Measurements from ENCODE around the gene MOV10.
"Not testable (repeated sequence)": the region's sequence is repeated elsewhere in the genome, so short reads cannot be mapped to it uniquely, and the experiment has no call there.

The MOV10 gene, protein sequence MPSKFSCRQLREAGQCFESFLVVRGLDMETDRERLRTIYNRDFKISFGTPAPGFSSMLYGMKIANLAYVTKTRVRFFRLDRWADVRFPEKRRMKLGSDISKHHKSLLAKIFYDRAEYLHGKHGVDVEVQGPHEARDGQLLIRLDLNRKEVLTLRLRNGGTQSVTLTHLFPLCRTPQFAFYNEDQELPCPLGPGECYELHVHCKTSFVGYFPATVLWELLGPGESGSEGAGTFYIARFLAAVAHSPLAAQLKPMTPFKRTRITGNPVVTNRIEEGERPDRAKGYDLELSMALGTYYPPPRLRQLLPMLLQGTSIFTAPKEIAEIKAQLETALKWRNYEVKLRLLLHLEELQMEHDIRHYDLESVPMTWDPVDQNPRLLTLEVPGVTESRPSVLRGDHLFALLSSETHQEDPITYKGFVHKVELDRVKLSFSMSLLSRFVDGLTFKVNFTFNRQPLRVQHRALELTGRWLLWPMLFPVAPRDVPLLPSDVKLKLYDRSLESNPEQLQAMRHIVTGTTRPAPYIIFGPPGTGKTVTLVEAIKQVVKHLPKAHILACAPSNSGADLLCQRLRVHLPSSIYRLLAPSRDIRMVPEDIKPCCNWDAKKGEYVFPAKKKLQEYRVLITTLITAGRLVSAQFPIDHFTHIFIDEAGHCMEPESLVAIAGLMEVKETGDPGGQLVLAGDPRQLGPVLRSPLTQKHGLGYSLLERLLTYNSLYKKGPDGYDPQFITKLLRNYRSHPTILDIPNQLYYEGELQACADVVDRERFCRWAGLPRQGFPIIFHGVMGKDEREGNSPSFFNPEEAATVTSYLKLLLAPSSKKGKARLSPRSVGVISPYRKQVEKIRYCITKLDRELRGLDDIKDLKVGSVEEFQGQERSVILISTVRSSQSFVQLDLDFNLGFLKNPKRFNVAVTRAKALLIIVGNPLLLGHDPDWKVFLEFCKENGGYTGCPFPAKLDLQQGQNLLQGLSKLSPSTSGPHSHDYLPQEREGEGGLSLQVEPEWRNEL

DNA sequence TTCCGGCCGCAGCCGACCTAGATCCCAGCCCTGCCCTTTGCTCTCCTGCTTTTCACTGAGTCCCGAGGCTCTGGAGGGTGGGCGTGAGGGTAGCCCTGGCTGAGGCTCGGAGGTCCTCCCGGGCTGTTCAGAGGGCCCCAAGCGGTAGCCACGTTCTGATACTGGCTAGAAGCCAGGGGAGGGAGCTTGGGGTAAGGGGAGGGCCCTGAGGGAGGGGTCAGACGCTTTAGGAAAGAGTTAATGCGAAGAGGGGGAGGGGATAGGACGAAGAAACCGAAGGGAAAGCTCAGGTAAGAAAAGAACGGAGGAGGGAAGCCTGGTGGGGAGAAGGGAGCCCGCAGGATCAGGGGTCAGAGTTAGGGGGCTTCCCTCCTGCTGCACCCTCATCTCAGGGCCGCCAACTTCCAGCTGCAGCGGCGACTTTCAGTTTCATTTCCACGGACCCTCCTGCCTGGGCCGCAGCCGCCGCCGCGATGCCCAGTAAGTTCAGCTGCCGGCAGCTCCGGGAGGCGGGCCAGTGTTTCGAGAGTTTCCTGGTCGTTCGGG, at the start of gene MOV10:
Gene MOV10, plus strand, starts transcription at position 220 of the 546 bp plus-strand sequence. Its CDS starts 254 bp downstream, at position 474.
- peak; percentile 83 for ATAC-seq
- H3K4me1 Mint-ChIP-seq: peaks cover 53% of the 10 kb centered on the region
- no peaks in the 10 kb centered on the region for H3K27me3 Mint-ChIP-seq
- peak within 1 kb of the TSS; percentile 97 to 99 for H3K4me3 Mint-ChIP-seq
- peak within 1 kb of the TSS; percentile 98 to 99 for H3K27ac Mint-ChIP-seq
- H3K9me3 Mint-ChIP-seq: no peaks in the 10 kb centered on the region
- DNase-seq: peak; percentile 57 to 71

DNA sequence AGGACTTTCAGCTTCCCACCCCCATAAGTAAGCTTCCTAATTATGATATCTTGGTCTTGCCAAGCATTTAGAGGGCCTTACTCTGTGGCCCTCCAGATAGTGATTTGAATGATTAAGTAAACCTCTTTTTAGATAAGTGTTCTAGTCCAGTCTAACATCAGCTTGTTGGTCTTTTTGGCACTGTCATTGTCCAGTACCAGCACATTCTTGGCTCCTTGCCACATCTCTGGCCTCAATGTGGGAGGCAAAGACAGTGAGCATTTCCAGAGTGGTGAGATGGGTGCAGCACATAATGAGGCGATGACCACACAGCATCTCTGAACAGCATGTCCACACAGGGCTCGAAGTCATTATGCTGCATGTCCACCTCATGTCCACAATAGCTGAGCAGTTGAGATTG, 48.8 kb upstream of the MOV10 start:
- ATAC-seq (no peak), DNase-seq (no peak)
- no peaks in the 10 kb centered on the region for H3K27me3 Mint-ChIP-seq
- no peaks in the 10 kb centered on the region for H3K9me3 Mint-ChIP-seq
- H3K27ac Mint-ChIP-seq: peak overlapping the region; percentile 25 to 68
- H3K4me3 Mint-ChIP-seq: no peak overlapping the region
- H3K4me1 Mint-ChIP-seq: peaks cover 65% of the 10 kb centered on the region

DNA sequence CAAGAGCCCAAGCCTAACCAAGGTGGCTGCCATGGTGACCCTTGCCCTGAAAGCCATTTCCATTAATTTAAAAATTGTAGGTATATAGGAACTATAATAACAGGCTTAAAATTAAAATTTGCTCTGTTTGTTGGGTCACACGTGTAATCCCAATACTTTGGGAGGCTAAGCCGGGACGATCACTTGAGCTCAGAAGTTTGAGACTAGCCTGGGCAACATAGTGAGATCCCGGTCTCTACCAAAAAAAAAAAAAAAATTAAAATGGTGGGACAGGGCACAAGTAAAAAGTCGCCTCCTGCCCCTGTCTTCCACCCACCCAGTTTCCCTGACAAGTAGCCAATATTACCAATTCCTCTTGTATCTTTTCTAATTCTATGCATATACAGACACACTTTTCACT, 48.3 kb upstream of the MOV10 start:
- no peak for DNase-seq
- no peak for ATAC-seq
- Mint-ChIP-seq H3K27ac (no peak overlapping the region), H3K4me1 (peaks cover 70% of the 10 kb centered on the region), H3K4me3 (no peak overlapping the region), H3K9me3 (no peaks in the 10 kb centered on the region), H3K27me3 (no peaks in the 10 kb centered on the region)

DNA sequence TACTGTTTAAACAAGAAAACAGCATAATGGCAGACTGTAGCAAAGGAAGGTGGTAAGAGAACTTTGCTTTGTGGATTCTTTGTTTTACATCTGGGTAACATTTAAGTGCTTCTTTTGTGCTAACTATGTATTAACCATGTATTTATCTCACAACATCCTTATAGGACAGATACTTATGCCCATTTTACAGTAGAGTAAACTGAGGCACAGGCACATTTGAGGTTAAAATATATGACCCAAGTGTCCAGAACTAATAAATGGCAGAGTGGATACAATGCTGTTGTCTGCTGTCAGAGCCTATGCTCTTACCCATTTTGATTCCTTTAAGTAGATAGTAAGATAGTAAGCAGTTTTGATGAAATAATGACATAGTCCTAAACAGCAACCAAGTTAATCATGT, 47.6 kb upstream of the MOV10 start:
- no peak for DNase-seq
- Mint-ChIP-seq H3K27me3 (no peaks in the 10 kb centered on the region), H3K4me3 (no peak overlapping the region), H3K9me3 (no peaks in the 10 kb centered on the region), H3K27ac (no peak overlapping the region), H3K4me1 (peaks cover 77% of the 10 kb centered on the region)
- no peak for ATAC-seq

DNA sequence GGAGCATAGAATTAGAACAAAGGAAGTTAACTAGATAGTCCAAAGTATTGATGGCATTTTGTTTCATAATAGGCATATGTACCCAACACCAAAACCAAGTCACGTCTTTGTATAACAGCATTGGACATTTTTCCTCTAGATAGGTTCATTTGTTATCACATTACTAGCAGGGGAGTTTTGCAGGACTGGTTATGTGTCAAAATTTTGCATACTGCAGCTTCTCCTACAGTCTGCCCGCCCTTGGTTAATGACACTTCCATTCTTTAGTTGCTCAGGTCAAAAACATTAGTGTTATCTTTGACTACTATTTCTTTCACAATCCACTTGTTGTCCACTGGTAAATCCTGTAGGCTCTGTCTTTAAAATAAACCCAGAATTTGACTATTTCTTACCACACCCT, 45.9 kb upstream of the MOV10 start:
- Mint-ChIP-seq H3K9me3 (no peaks in the 10 kb centered on the region), H3K4me1 (peaks cover 86% of the 10 kb centered on the region), H3K27me3 (no peaks in the 10 kb centered on the region), H3K27ac (no peak overlapping the region), H3K4me3 (no peak overlapping the region)
- no peak for ATAC-seq
- no peak for DNase-seq

DNA sequence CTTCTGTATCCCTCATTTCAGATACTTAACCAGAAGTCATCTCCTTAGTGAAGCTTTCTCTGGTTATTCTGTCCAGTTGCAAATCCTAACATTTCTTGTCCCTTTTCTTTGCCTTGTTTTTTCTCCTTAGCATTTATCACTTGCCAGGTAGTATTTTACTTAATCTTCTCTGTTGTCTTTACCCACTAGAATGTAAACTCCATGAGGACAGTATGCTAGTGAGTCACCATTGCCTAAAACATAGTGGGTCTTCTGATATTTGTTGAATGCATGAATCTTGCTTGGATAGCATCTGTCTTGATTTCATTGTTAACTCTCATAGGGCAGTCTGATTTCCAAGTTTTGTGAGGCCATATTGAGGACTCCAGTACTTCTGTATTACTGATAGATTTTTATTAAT, 45.2 kb upstream of the MOV10 start:
- ATAC-seq: no peak
- Mint-ChIP-seq H3K4me3 (no peak overlapping the region), H3K27ac (peak overlapping the region in 1 of 2 donors; percentile 57)

DNA sequence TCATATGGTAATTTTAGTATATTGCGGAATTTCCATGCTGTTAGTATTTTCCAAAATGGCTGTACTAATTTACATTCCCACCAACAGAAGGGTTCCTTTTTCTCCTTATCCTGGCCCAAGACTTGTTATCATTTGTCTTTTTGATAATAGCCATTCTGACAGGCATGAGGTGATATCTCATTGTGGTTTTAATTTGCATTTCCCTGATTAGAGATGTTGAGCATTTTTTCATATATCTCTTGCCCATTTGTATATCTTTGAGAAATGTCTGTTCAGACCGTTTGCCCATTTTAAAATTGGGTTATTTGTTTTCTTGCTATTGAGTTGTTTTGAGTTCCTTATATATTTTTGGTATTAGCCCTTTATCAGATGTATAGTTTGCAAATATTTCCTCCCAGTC, 40.8 kb upstream of the MOV10 start:
- no peak overlapping the region for H3K27ac Mint-ChIP-seq
- H3K4me3 Mint-ChIP-seq: no peak overlapping the region

More for the DNA sequence above, 45.2 kb upstream of the MOV10 start:
- DNase-seq: no peak
- Mint-ChIP-seq H3K9me3 (no peaks in the 10 kb centered on the region), H3K4me1 (peaks cover 89% of the 10 kb centered on the region), H3K27me3 (no peaks in the 10 kb centered on the region)

DNA sequence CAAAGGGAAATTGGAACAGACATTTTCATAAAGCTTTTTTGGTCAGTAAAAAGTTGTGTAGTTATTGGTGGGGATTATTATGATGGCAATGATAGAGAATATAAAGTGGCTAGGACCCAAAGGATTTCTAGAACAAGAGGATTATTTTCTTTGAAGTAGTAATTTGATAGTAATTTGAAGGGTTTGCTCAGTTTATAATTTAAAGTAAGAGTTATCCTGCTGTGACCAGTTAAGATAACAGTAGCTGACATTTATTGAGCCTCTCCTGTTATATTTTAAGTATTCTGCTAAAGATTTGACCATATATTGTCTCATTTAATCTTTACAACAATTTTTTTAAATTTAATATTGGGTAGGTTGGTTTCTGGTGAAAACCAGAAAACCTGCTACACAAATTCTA, 40.1 kb upstream of the MOV10 start:
- Mint-ChIP-seq H3K27me3 (no peaks in the 10 kb centered on the region), H3K9me3 (no peaks in the 10 kb centered on the region), H3K4me3 (no peak overlapping the region), H3K27ac (no peak overlapping the region), H3K4me1 (peaks cover 82% of the 10 kb centered on the region)
- DNase-seq: no peak
- ATAC-seq: no peak

More for the DNA sequence above, 40.8 kb upstream of the MOV10 start:
- Mint-ChIP-seq H3K27me3 (no peaks in the 10 kb centered on the region), H3K9me3 (no peaks in the 10 kb centered on the region), H3K4me1 (peaks cover 90% of the 10 kb centered on the region)
- DNase-seq (no peak), ATAC-seq (no peak)

DNA sequence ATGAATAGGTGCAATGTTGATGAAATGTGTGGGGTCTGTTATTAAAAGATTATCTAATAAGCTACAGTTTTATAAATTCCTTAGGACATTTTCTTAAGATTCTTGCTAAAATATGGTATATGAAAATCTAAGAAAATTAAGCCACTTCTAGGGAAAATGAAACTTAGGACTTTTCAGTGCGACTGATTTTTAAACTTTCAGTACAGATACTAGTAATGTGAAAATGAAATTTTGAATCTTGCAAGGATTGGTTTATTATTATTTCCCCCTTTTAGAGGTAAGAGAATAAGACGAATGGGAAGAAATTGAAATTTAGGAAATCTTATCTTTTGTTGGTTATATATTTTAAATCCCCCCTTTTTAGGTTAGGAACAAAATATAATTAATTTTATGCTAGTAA, 38.4 kb upstream of the MOV10 start:
- Mint-ChIP-seq H3K4me3 (peak overlapping the region; percentile 60 to 61), H3K27ac (peak overlapping the region; percentile 19 to 53), H3K4me1 (peaks cover 67% of the 10 kb centered on the region), H3K27me3 (no peaks in the 10 kb centered on the region), H3K9me3 (no peaks in the 10 kb centered on the region)
- no peak for ATAC-seq
- DNase-seq: no peak

DNA sequence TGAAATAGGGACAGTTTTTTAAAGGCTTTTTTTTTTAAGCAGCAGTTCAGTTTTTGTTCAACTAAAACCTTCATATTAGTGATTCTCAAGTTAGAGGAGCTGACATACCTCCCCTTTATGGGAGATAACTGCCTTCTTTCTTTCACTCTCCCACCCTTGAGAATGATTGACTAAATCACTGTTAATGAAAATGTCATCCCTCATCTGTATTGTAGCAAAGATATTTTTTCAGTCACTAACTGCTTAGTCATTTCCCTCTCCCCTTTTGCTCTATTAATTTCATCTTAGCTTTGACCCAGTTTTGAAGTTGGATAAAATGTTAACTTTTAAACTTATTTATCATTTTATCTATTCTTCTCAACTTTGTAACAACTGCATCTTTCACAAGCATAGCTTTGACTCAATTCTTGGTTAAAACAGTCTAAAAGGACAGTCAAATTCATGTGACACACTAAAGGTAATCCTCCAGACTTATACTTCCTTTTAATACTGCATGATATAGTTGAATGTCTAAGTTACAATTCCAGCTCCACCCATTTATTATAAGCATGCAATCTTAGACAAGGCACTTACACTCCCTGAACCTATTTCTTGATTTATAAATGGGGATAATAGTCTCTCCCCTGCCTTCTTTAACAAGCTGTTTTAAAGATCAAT, 37.7 kb upstream of the MOV10 start:
- DNase-seq: no peak
- Mint-ChIP-seq H3K4me1 (peaks cover 61% of the 10 kb centered on the region), H3K4me3 (peak overlapping the region in 1 of 2 donors; percentile 22), H3K27me3 (no peaks in the 10 kb centered on the region), H3K9me3 (no peaks in the 10 kb centered on the region), H3K27ac (peak overlapping the region; percentile 37 to 81)
- ATAC-seq: peak; percentile 50

DNA sequence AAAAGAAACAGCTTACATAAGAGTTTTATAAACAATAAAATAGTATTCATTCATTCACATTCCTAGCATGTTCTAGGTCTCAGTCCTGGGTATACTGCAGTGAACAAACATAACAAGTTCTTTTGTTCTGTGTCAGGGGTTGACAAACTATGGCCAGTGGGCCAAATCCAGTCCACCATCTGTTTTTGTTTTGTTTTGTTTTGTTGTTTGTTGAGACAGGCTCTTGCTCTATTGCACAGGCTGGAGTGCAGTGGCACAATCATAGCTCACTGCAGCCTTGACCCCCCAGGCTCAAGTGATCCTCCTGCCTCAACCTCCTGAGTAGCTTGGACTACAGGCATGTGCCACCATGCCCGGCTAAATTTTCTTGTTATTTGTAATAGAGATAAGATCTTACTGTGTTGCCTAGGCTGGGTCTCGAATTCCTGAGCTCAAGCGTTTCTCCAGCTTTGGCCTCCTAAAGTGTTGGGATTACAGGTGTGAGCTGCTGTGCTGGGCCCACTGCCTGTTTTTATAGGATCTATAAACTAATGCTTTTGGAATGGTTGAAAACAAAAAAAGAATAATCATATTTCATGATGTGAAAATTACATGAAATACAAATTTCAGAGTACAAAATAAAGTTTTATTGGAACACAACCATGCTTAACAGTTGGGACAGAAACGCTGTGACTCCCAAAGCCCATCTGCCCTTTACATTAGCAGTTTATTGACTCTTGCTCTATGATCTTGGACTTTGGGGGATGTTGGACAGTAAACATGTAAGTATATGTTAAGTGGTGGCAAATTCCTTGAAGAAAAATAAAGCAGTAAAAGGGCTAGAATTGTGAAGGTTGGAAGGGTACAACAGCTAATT, 37.0 kb upstream of the MOV10 start:
- DNase-seq (no peak), ATAC-seq (no peak)
- no peaks in the 10 kb centered on the region for H3K9me3 Mint-ChIP-seq
- peaks cover 61% of the 10 kb centered on the region for H3K4me1 Mint-ChIP-seq
- H3K27ac Mint-ChIP-seq: peak overlapping the region in 1 of 2 donors; percentile 81
- peak overlapping the region in 1 of 2 donors; percentile 22 for H3K4me3 Mint-ChIP-seq
- H3K27me3 Mint-ChIP-seq: no peaks in the 10 kb centered on the region

DNA sequence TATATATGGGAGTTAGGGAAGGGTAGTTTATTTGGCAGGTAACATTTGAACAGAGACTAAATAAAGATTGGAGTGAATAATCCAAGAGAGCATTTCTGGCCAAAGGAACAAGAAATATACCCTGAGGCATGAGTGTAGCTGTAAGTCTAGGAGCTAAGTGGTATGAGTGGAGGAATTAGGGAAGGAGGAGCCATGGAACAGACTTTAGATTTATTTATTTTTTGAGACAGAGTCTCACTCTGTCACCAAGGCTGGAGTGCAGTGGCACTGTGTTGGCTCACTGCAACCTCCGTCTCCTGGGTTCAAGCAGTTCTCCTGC, 36.4 kb upstream of the MOV10 start:
- Mint-ChIP-seq H3K4me1 (peaks cover 59% of the 10 kb centered on the region), H3K9me3 (no peaks in the 10 kb centered on the region), H3K27ac (no peak overlapping the region), H3K27me3 (no peaks in the 10 kb centered on the region), H3K4me3 (no peak overlapping the region)
- no peak for ATAC-seq
- DNase-seq: no peak

DNA sequence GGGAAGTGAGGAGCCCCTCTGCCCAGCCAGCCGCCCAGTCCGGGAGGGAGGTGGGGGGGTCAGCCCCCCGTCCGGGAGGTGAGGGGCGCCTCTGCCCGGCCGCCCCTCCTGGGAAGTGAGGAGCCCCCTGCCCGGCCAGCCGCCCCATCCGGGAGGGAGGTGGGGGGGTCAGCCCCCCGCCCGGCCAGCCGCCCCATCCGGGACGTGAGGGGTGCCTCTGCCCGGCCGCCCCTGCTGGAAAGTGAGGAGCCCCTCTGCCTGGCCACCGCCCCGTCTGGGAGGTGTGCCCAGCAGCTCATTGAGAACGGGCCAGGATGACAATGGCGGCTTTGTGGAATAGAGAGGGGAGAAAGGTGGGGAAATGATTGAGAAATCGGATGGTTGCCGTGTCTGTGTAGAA, 34.0 kb upstream of the MOV10 start:
- peaks cover 38% of the 10 kb centered on the region for H3K4me1 Mint-ChIP-seq
- not testable (repeated sequence) for H3K4me3 Mint-ChIP-seq, DNase-seq, H3K9me3 Mint-ChIP-seq, ATAC-seq, H3K27ac Mint-ChIP-seq, H3K27me3 Mint-ChIP-seq

DNA sequence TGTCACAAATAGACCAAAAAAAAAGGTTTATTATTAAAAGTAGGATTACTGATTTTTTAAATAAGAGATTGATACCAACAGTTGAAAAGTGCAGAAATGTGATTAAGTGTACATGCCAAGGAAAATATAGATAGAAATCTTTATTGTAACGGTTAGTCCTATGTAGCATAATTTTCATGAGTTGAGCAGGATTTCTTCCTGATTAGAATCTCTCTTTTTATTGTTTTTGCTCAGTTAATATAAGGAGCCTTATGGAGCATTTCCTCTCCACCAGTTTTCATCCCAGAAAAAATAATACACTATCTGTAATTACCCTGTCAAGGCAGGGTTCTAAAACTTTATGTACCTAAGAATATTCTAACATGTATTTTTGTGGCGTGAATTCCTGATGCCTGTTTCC, 31.4 kb upstream of the MOV10 start:
- no peaks in the 10 kb centered on the region for H3K9me3 Mint-ChIP-seq
- H3K4me3 Mint-ChIP-seq: no peak overlapping the region
- H3K27ac Mint-ChIP-seq: no peak overlapping the region
- ATAC-seq (no peak), DNase-seq (no peak)
- no peaks in the 10 kb centered on the region for H3K27me3 Mint-ChIP-seq
- H3K4me1 Mint-ChIP-seq: peaks cover 22% of the 10 kb centered on the region
